Vagina (tissue), 2 donors: ENCODE measurements around the gene RNF224. TPM values are rescaled to one million over a fixed set of nuclear protein-coding genes. Genes with fewer than 3 reads are reported as not detected.

ENCODE experiments used
- DNase-seq, 2 donors: peaks; one replicate each; pipeline ENCODE4 v3.0.0-alpha.2; 2017; ENCODE audit errors: extremely low spot score in 2 of 2
- H3K27ac ChIP-seq: fragments of 200-600 bp; sonication (generic); one replicate; pipeline ENCODE4 v1.5.1; 2019
- H3K27me3 ChIP-seq: fragments of 200-600 bp; sonication (generic); one replicate; pipeline ENCODE4 v1.5.1; 2019
- H3K36me3 ChIP-seq, 2 donors: fragments of 200-600 bp; sonication (generic); one replicate each; pipeline ENCODE4 v1.5.1; 2017 to 2019
- H3K4me1 ChIP-seq: fragments of 200-600 bp; sonication (generic); one replicate; pipeline ENCODE4 v1.5.1; 2019
- H3K4me3 ChIP-seq, 2 donors: fragments of 200-600 bp; sonication (generic); 1 replicate in 1 of 2; 2 replicates in 1 of 2; pipeline ENCODE4 v1.5.1; 2016 to 2019
- H3K9me3 ChIP-seq: fragments of 200-600 bp; sonication (generic); one replicate; pipeline ENCODE4 v1.5.1; 2019
- CTCF ChIP-seq, 3 experiments: fragments of 450-650 bp in 2 of 3; fragments of 200-600 bp in 1 of 3; sonication (generic) in 1 of 3; IDR thresholded peaks; one replicate each; pipeline ENCODE4 v1.5.1; 2017 to 2019; ENCODE audit warnings: antibody characterized with exemption in 3 of 3, mild to moderate bottlenecking in 2 of 3, moderate library complexity in 2 of 3
- POLR2A ChIP-seq, 2 donors: fragments of 450-650 bp; IDR thresholded peaks; one replicate each; pipeline ENCODE4 v1.6.1; 2017; ENCODE audit warnings: antibody characterized with exemption in 2 of 2, mild to moderate bottlenecking in 2 of 2, moderate library complexity in 2 of 2
- POLR2AphosphoS5 ChIP-seq, 2 donors: sonication (generic); formaldehyde crosslinking; IDR thresholded peaks; one replicate each; pipeline ENCODE4 v1.9.0; 2017; ENCODE audit warnings: antibody characterized with exemption in 2 of 2, mild to moderate bottlenecking in 2 of 2, low read depth in 1 of 2; ENCODE audit not compliant: insufficient read depth in 1 of 2
- intact Hi-C: fragments of 100-400 bp; cut with DNase I; formaldehyde crosslinking; loops from one replicate; pipeline ENCODE4 v1.15.1; 2023
- total RNA-seq: library from RNA; depleted of rRNA; stranded (reverse); fragments of >200 nt; gene quantifications from one replicate; pipeline ENCODE4 v1.2.3, GENCODE V29; 2016

The RNF224 gene
- total RNA-seq, 1 donor from 2014 or later: 0.74 TPM

GRCh38 chr9:137269231-137269772 is 42.0 kb downstream of the RNF224 start:
- H3K27ac ChIP-seq: no peak overlapping the region
- H3K36me3 ChIP-seq: peaks cover 0 to 37% of the 10 kb centered on the region in 2 donors
- H3K9me3 ChIP-seq: no peaks in the 10 kb centered on the region
- DNase-seq: no peak
- peak; percentile 49 to 63 for TF ChIP-seq POLR2AphosphoS5 (IDR thresholded peaks at IDR 0.05; ENCODE audit: insufficient read depth in 1 of 2, low read depth in 1 of 2)
- TF ChIP-seq CTCF (IDR thresholded peaks at IDR 0.05): no peak
- TF ChIP-seq POLR2A (IDR thresholded peaks at IDR 0.05): no peak
- intact Hi-C loops: no loop called here
- peaks cover 18% of the 10 kb centered on the region for H3K4me1 ChIP-seq
- H3K27me3 ChIP-seq: no peaks in the 10 kb centered on the region
- H3K4me3 ChIP-seq: no peak overlapping the region

- Histone ChIP-seq H3K27me3 (no peaks in the 10 kb centered on the region), H3K4me3 (no peak overlapping the region), H3K9me3 (no peaks in the 10 kb centered on the region), H3K36me3 (peaks cover 0 to 25% of the 10 kb centered on the region in 2 donors), H3K27ac (no peak overlapping the region), H3K4me1 (peaks cover 25% of the 10 kb centered on the region)
- intact Hi-C loops: no loop called here
- TF ChIP-seq CTCF (IDR thresholded peaks at IDR 0.05) (no peak), POLR2AphosphoS5 (IDR thresholded peaks at IDR 0.05; ENCODE audit: insufficient read depth in 1 of 2, low read depth in 1 of 2) (no peak), POLR2A (IDR thresholded peaks at IDR 0.05) (no peak)
- peak in 1 of 2 donors; percentile 71 for DNase-seq
Observed at GRCh38 chr9:137270929-137271695, 43.8 kb downstream of the RNF224 start.

- Histone ChIP-seq H3K4me3 (no peak overlapping the region), H3K9me3 (no peaks in the 10 kb centered on the region), H3K36me3 (peaks cover 0 to 21% of the 10 kb centered on the region in 2 donors), H3K27ac (no peak overlapping the region), H3K4me1 (peaks cover 31% of the 10 kb centered on the region), H3K27me3 (no peaks in the 10 kb centered on the region)
- DNase-seq: peak in 1 of 2 donors; percentile 70
- no peak for TF ChIP-seq POLR2AphosphoS5 (IDR thresholded peaks at IDR 0.05; ENCODE audit: insufficient read depth in 1 of 2, low read depth in 1 of 2)
- TF ChIP-seq POLR2A (IDR thresholded peaks at IDR 0.05): no peak
- no peak for TF ChIP-seq CTCF (IDR thresholded peaks at IDR 0.05)
- intact Hi-C loops: no loop called here
Observed at GRCh38 chr9:137271696-137272076, 44.4 kb downstream of the RNF224 start.

GRCh38 chr9:137272241-137273094 is 45.2 kb downstream of the RNF224 start:
- Histone ChIP-seq H3K4me1 (peaks cover 38% of the 10 kb centered on the region), H3K27me3 (no peaks in the 10 kb centered on the region), H3K4me3 (no peak overlapping the region), H3K9me3 (no peaks in the 10 kb centered on the region), H3K36me3 (peaks cover 0 to 17% of the 10 kb centered on the region in 2 donors), H3K27ac (no peak overlapping the region)
- DNase-seq: peak in 1 of 2 donors; percentile 84
- intact Hi-C loops: no loop called here
- TF ChIP-seq POLR2AphosphoS5 (IDR thresholded peaks at IDR 0.05; ENCODE audit: insufficient read depth in 1 of 2, low read depth in 1 of 2): no peak
- TF ChIP-seq CTCF (IDR thresholded peaks at IDR 0.05): no peak
- TF ChIP-seq POLR2A (IDR thresholded peaks at IDR 0.05): no peak
